Psoas muscle (tissue), 8 donors: Measurements from ENCODE around the gene HIVEP1. TPM values are rescaled to one million over a fixed set of nuclear protein-coding genes. Genes with fewer than 3 reads are reported as not detected.
A peak's percentile ranks its signal among the peaks of the same experiment; 100 is the strongest.
"Not testable (repeated sequence)": the region's sequence is repeated elsewhere in the genome, so short reads cannot be mapped to it uniquely, and the experiment has no call there.

ENCODE experiments used
- ATAC-seq, 4 donors: fragments of 200-7000 bp; cut with Tn5 transposase; one replicate each; pipeline ENCODE4 v1.9.1; 2020; ENCODE audit warnings: moderate library complexity in 3 of 4, mild to moderate bottlenecking in 2 of 4
- DNase-seq, 2 donors: peaks; one replicate each; pipeline ENCODE4 v3.0.0-alpha.2; 2020
- H3K27ac ChIP-seq: fragments of 200-600 bp; one replicate; pipeline ENCODE4 v1.8.0; 2022
- H3K27me3 ChIP-seq, 3 donors: fragments of 200-600 bp in 1 of 3; one replicate each; pipeline versions ENCODE4 v1.6.1 to v1.8.0; 2013 to 2022; ENCODE audit warnings: low read length in 2 of 3, mild to moderate bottlenecking in 2 of 3, moderate library complexity in 1 of 3; ENCODE audit not compliant: insufficient read depth in 3 of 3
- H3K36me3 ChIP-seq, 2 donors: fragments of 200-600 bp in 1 of 2; one replicate each; pipeline versions ENCODE4 v1.6.1 to v1.8.0; 2013 to 2022; ENCODE audit warnings: low read depth in 1 of 2, mild to moderate bottlenecking in 1 of 2, moderate library complexity in 1 of 2; ENCODE audit not compliant: insufficient read depth in 1 of 2
- H3K4me1 ChIP-seq: fragments of 200-600 bp; one replicate; pipeline ENCODE4 v1.8.0; 2022
- H3K4me3 ChIP-seq: fragments of 200-600 bp; one replicate; pipeline ENCODE4 v1.8.0; 2022; ENCODE audit warnings: mild to moderate bottlenecking
- H3K9me3 ChIP-seq: fragments of 200-600 bp; one replicate; pipeline ENCODE4 v1.8.0; 2022
- CTCF ChIP-seq: fragments of 200-600 bp; IDR thresholded peaks from one replicate; pipeline ENCODE4 v1.8.0; 2022; ENCODE audit warnings: antibody characterized with exemption
- WGBS, 3 donors: extraction: QIAGEN DNeasy Blood & Tissue Kit; methylation state at CpG; one replicate each; pipeline versions ENCODE4 v1.1.6 to v1.1.7; 2013; 5-methylcytosine and 5-hydroxymethylcytosine counted together
- intact Hi-C, 2 donors: fragments of 100-400 bp; cut with DNase I; formaldehyde crosslinking; loops; one replicate each; pipeline versions ENCODE4 v1.11.0 to v1.14.2; 2022
- polyA plus RNA-seq, 3 donors: library from polyadenylated mRNA; stranded (reverse); fragments of 200-250 nt; gene quantifications; one replicate each; pipeline ENCODE4 v1.2.3, GENCODE V29; 2013
- total RNA-seq, 4 donors: library from RNA; stranded (reverse); fragmentation: NEBNext Ultra II Directional in 2 of 4; extraction: Animal tissue kit (Norgen Biotek cat#: 25700) in 2 of 4; gene quantifications; one replicate each; pipeline versions ENCODE4 v1.2.1 to v1.2.4, GENCODE V29; 2021 to 2023
- donor health status: healthy with polysubstance abuse.
- donor health status: DM: no; HTN: no; CAD: no; lungs with moderate emphysema.
- donor health status: Bipolar disorder and iron deficiency.
- donor health status: healthy.
- donor health status: DM: yes; HTN: yes; CAD: no.
- donor health status: DM: no; HTN: no; CAD: no.
- donor health status: DM: no; HTN: no; CAD: no.
- donor health status: DM: yes; HTN: yes; CAD: no.

HIVEP1 gene
- total and polyA plus RNA-seq, 7 donors, result 4.0 to 13.1 (median 6.7) TPM

GRCh38 chr6:12151433-12151820, 139.3 kb downstream of the HIVEP1 start:
- intact Hi-C loops, result no loop called here
- 91 to 98% (median 97%) methylated on average over 2 of the region's 2 CpGs for WGBS, 3 donors
- ATAC-seq (no peak), DNase-seq (no peak)
- H3K4me1 ChIP-seq, result no peaks in the 10 kb centered on the region
- no peaks in the 10 kb centered on the region for H3K27me3 ChIP-seq
- H3K36me3 ChIP-seq, result no peaks in the 10 kb centered on the region
- no peak for TF ChIP-seq CTCF
- H3K27ac ChIP-seq, result no peak overlapping the region
- H3K4me3 ChIP-seq, result no peak overlapping the region
- no peaks in the 10 kb centered on the region for H3K9me3 ChIP-seq

- DNase-seq (no peak), ATAC-seq (no peak)
- H3K27me3 ChIP-seq, result no peaks in the 10 kb centered on the region
- H3K4me3 ChIP-seq, result no peak overlapping the region
- no peak for TF ChIP-seq CTCF
- no peaks in the 10 kb centered on the region for H3K4me1 ChIP-seq
- intact Hi-C loops, result no loop called here
- no peaks in the 10 kb centered on the region for H3K9me3 ChIP-seq
- 85 to 86% (median 85%) methylated on average over 9 of the region's 9 CpGs for WGBS, 3 donors
- H3K27ac ChIP-seq, result no peak overlapping the region
- H3K36me3 ChIP-seq, result no peaks in the 10 kb centered on the region
Measured at GRCh38 chr6:12152023-12152970, 140.2 kb downstream of the HIVEP1 start.

GRCh38 chr6:12155769-12156168, 143.7 kb downstream of the HIVEP1 start:
- H3K27ac ChIP-seq, ATAC-seq, H3K4me1 ChIP-seq, intact Hi-C loops, DNase-seq, H3K4me3 ChIP-seq, H3K36me3 ChIP-seq, H3K27me3 ChIP-seq, H3K9me3 ChIP-seq: not testable (repeated sequence)
- WGBS, 3 donors, result 91 to 94% (median 94%) methylated on average over 2 of the region's 2 CpGs

GRCh38 chr6:12158686-12159415, 146.7 kb downstream of the HIVEP1 start:
- DNase-seq (no peak), ATAC-seq (no peak)
- Histone ChIP-seq H3K27me3 (no peaks in the 10 kb centered on the region), H3K9me3 (no peaks in the 10 kb centered on the region), H3K4me3 (no peak overlapping the region), H3K27ac (no peak overlapping the region), H3K4me1 (no peaks in the 10 kb centered on the region), H3K36me3 (peaks cover 0 to 26% of the 10 kb centered on the region in 2 donors)
- no peak for TF ChIP-seq CTCF
- intact Hi-C loops, result no loop called here
- WGBS, 3 donors, result 97 to 98% (median 98%) methylated on average over 16 of the region's 16 CpGs

GRCh38 chr6:12160326-12160725, 148.2 kb downstream of the HIVEP1 start:
- H3K36me3 ChIP-seq, result peaks cover 0 to 31% of the 10 kb centered on the region in 2 donors
- no peaks in the 10 kb centered on the region for H3K4me1 ChIP-seq
- H3K9me3 ChIP-seq, result no peaks in the 10 kb centered on the region
- H3K27me3 ChIP-seq, result no peaks in the 10 kb centered on the region
- peak in 3 of 4 donors; percentile 35 to 58 (median 51) for ATAC-seq
- DNase-seq, result no peak
- 50 to 67% (median 53%) methylated on average over 4 of the region's 4 CpGs for WGBS, 3 donors
- TF ChIP-seq CTCF, result no peak
- no peak overlapping the region for H3K27ac ChIP-seq
- H3K4me3 ChIP-seq, result no peak overlapping the region
- intact Hi-C loops, result no loop called here
